ENCODE data around the gene TBX2. TPM values are rescaled to one million over a fixed set of nuclear protein-coding genes. Genes with fewer than 3 reads are reported as not detected.
A peak's percentile ranks its signal among the peaks of the same experiment; 100 is the strongest.

Gene TBX2
- total RNA-seq, 1 experiment from 2014 or later = not detected

DNA sequence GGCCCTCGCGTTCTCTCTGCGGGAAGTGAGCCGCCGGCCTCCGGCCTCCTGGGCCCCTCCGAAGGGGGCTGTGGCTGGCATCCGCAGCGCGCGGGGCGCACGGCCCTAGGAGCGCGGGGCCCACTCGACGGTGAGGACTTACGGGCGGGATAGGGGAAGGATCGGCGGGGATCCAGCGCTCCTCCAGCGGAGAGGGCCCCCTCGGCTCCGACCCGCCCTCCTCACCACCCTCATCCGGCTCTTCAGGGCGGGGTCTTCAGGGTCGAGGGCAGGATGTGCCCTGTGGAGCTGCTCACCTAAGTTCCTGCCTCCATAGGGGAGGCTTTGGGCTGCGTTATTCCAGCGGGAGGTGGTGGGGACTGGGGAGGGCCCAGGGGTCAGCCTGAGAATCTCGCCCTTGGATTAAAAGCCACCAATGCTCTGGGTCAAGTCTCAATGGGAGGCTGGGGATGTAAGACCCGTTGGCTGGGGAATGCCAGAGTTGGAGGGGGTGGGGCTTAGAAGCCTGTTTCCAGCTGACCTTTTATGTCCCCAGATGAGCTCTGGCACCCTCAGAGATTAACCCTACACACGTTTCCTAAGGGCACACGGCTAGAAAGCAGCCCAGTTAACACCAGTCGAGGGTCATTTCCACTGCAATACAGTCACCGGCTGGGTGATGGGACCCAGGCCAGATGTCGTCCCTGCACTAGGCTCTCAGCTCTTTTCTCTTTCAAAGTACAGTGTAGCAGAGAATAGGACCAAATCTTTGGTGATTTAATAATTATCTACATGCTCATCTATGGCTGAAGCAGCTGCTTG, 13.4 kb downstream of the TBX2 start:
- peak overlapping the region; percentile 55 for H3K4me2 ChIP-seq (ENCODE audit: insufficient read depth, insufficient read length, low read length)
- H3K23me2 ChIP-seq (ENCODE audit: insufficient read length, low read depth, low read length, poor library complexity, severe bottlenecking) = peaks cover 16% of the 10 kb centered on the region
- H3T11ph ChIP-seq (ENCODE audit: low read length) = no peak overlapping the region
- H3K9ac ChIP-seq (ENCODE audit: extremely low read depth, insufficient read length, low read length) = peak overlapping the region; percentile 9
- H3K4me1 Mint-ChIP-seq = peaks cover 20 to 22% of the 10 kb centered on the region in 2 experiments
- H3K27me3 Mint-ChIP-seq (ENCODE audit: low read depth) = peaks cover 83% of the 10 kb centered on the region
- H3K9me3 Mint-ChIP-seq = no peaks in the 10 kb centered on the region
- no peak overlapping the region for H4K5ac ChIP-seq (ENCODE audit: insufficient read length, low read depth, low read length)
- H3K56ac ChIP-seq (ENCODE audit: insufficient read length, low read depth, low read length) = no peak overlapping the region
- H2AK5ac ChIP-seq (ENCODE audit: insufficient read length, low read length) = no peak overlapping the region
- no peak overlapping the region for H4K8ac ChIP-seq (replicated peaks; ENCODE audit: insufficient read length, low read depth, low read length)
- peaks cover 2% of the 10 kb centered on the region; the same call in 1 of the 2 replicates for H3K4me1 ChIP-seq (ENCODE audit: insufficient read depth, low read length)
- no peaks in the 10 kb centered on the region; a peak in 1 of 7 replicates for H3K36me3 Mint-ChIP-seq (ENCODE audit: insufficient read depth in 1 of 3, low read depth in 3 of 3)
- no peaks in the 10 kb centered on the region for H4K20me1 ChIP-seq (ENCODE audit: control insufficient read depth, insufficient read depth, insufficient read length)
- DNase-seq = peak; percentile 84
- no peak overlapping the region for H2AFZ ChIP-seq (ENCODE audit: low read length)
- H2BK5ac ChIP-seq (ENCODE audit: insufficient read length, low read length) = no peak overlapping the region
- H2BK15ac ChIP-seq (ENCODE audit: low read depth, low read length) = no peak overlapping the region
- H3K14ac ChIP-seq (ENCODE audit: insufficient read depth, low read length) = no peak overlapping the region
- H3K27me3 ChIP-seq (ENCODE audit: insufficient read depth, low read length) = peaks cover 44% of the 10 kb centered on the region
- no peak overlapping the region for H2BK12ac ChIP-seq (ENCODE audit: insufficient read length, low read depth, low read length)
- H2BK20ac ChIP-seq (ENCODE audit: low read depth, low read length, poor library complexity, severe bottlenecking) = no peak overlapping the region
- no peak overlapping the region for H4K91ac ChIP-seq (ENCODE audit: insufficient read length, low read depth, low read length)
- no peak overlapping the region for H3K27ac Mint-ChIP-seq
- no CpG with 5 or more reads among the region's 38 CpGs for WGBS (ENCODE audit: extremely low coverage, insufficient read length, low lambda C conversion rate)
- no peak overlapping the region for H3K18ac ChIP-seq (ENCODE audit: insufficient read length, low read depth, low read length)
- H3K79me2 ChIP-seq (ENCODE audit: insufficient read depth, low read length) = no peaks in the 10 kb centered on the region
- no peaks in the 10 kb centered on the region for H3K9me3 ChIP-seq (ENCODE audit: control insufficient read depth, low read depth, low read length)
- no peak overlapping the region for H3K27ac ChIP-seq (ENCODE audit: insufficient read length, low read depth, low read length)
- H3K4ac ChIP-seq (ENCODE audit: low read depth, low read length) = no peak overlapping the region
- H3K4me3 Mint-ChIP-seq = peak overlapping the region; percentile 69 to 77
- TF ChIP-seq CTCF (conservative IDR thresholded peaks at IDR 0.05) = no peak
- no peak overlapping the region for H2BK120ac ChIP-seq (ENCODE audit: low read depth, low read length, poor library complexity, severe bottlenecking)
- H3K79me1 ChIP-seq (ENCODE audit: insufficient read depth, low read depth, low read length, poor library complexity, severe bottlenecking) = no peaks in the 10 kb centered on the region
- H3K23ac ChIP-seq (ENCODE audit: insufficient read length, low read depth, low read length) = no peak overlapping the region

Data from H9 (cell line).